ENCODE data around the gene GCAT.

DNA sequence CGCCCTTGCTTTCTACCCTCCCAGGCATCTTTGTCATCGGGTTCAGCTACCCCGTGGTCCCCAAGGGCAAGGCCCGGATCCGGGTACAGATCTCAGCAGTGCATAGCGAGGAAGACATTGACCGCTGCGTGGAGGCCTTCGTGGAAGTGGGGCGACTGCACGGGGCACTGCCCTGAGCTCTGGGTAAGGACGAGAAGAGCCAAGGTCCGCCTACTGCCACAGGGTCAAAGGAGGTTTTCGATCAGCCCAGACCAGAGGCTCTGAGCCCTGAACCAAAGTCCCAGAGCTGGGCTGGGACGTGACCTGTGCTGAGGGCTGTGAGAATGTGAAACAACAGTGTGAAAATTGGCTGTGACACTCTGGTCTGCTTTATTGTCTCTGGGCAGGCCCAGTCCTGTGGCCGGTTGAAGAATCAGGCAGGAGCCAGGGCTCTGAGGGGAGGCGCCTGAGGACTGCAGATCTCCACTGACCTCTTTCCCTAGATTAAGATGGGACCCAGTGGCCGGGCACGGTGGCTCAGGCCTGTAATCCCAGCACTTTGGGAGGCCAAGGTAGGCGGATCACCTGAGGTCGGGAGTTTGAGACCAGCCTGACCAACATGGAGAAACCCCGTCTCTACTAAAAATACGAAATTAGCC, 8.9 kb downstream of the GCAT start:
- TF ChIP-seq CTCF (IDR thresholded peaks at IDR 0.05) = no peak
- TF ChIP-seq POLR2AphosphoS5 (IDR thresholded peaks at IDR 0.05) = no peak
- TF ChIP-seq POLR2A (IDR thresholded peaks at IDR 0.05) = no peak
